Islet of Langerhans (tissue), 1 donor: Measurements from ENCODE around the gene SIX3.

Experiments
- FAIRE-seq: peaks from one replicate; lab custom pipeline; 2011; peaks lifted over from hg19 to GRCh38; lab: Jason Lieb, UNC

The SIX3 gene

GRCh38 chr2:44941551-44942234 is at the start of gene SIX3:
Gene SIX3, plus strand, starts transcription at chr2:44941702. Its CDS starts 403 bp downstream, at chr2:44942105.
- no peak for FAIRE-seq

- no peak for FAIRE-seq
Measured at GRCh38 chr2:44894058-44894457, 47.4 kb upstream of the SIX3 start.

- FAIRE-seq: no peak
Measured at GRCh38 chr2:44895061-44895460, 46.4 kb upstream of the SIX3 start.

GRCh38 chr2:44897406-44897805 is 44.1 kb upstream of the SIX3 start:
- no peak for FAIRE-seq

- no peak for FAIRE-seq
Measured at GRCh38 chr2:44902217-44903137, 39.0 kb upstream of the SIX3 start.

- no peak for FAIRE-seq
Measured at GRCh38 chr2:44904578-44904977, 36.9 kb upstream of the SIX3 start.

GRCh38 chr2:44906972-44907371 is 34.5 kb upstream of the SIX3 start:
- no peak for FAIRE-seq

- FAIRE-seq: no peak
Measured at GRCh38 chr2:44909831-44910230, 31.7 kb upstream of the SIX3 start.

- no peak for FAIRE-seq
Measured at GRCh38 chr2:44912660-44913059, 28.8 kb upstream of the SIX3 start.

- FAIRE-seq: no peak
Measured at GRCh38 chr2:44916291-44916690, 25.2 kb upstream of the SIX3 start.

- FAIRE-seq: no peak
Measured at GRCh38 chr2:44918095-44918775, 23.3 kb upstream of the SIX3 start.

- no peak for FAIRE-seq
Measured at GRCh38 chr2:44920751-44921150, 20.8 kb upstream of the SIX3 start.

GRCh38 chr2:44922776-44923175 is 18.7 kb upstream of the SIX3 start:
- FAIRE-seq: no peak

- no peak for FAIRE-seq
Measured at GRCh38 chr2:44925561-44926136, 15.9 kb upstream of the SIX3 start.

- no peak for FAIRE-seq
Measured at GRCh38 chr2:44926957-44927356, 14.5 kb upstream of the SIX3 start.

- FAIRE-seq: no peak
Measured at GRCh38 chr2:44927985-44928482, 13.5 kb upstream of the SIX3 start.

GRCh38 chr2:44928483-44929158 is 12.9 kb upstream of the SIX3 start:
- no peak for FAIRE-seq

- FAIRE-seq: no peak
Measured at GRCh38 chr2:44929159-44929734, 12.3 kb upstream of the SIX3 start.

- FAIRE-seq: no peak
Measured at GRCh38 chr2:44929735-44930273, 11.7 kb upstream of the SIX3 start.

GRCh38 chr2:44930274-44931197 is 11.0 kb upstream of the SIX3 start:
- no peak for FAIRE-seq
